LNCAP (cell line): ENCODE measurements around the gene HDDC2.

ENCODE experiments used
- CTCF ChIP-seq: fragments of 450-650 bp; IDR thresholded peaks from 2 replicates; pipeline ENCODE4 v1.5.1; 2017; ENCODE audit warnings: mild to moderate bottlenecking

HDDC2 gene

GRCh38 chr6:125339653-125340052, 37.9 kb upstream of the HDDC2 start:
- TF ChIP-seq CTCF: no peak

GRCh38 chr6:125338381-125338780, 36.6 kb upstream of the HDDC2 start:
- TF ChIP-seq CTCF: no peak

- no peak for TF ChIP-seq CTCF
Measured at GRCh38 chr6:125337706-125338105, 35.9 kb upstream of the HDDC2 start.

GRCh38 chr6:125332664-125333063, 30.9 kb upstream of the HDDC2 start:
- TF ChIP-seq CTCF: no peak

- no peak for TF ChIP-seq CTCF
Measured at GRCh38 chr6:125325586-125325985, 23.8 kb upstream of the HDDC2 start.

GRCh38 chr6:125323376-125323775, 21.6 kb upstream of the HDDC2 start:
- TF ChIP-seq CTCF: no peak

- no peak for TF ChIP-seq CTCF
Measured at GRCh38 chr6:125316621-125317020, 14.9 kb upstream of the HDDC2 start.

- TF ChIP-seq CTCF: no peak
Measured at GRCh38 chr6:125315548-125315947, 13.8 kb upstream of the HDDC2 start.
